ENCODE data around the gene ABHD2. TPM values are rescaled to one million over a fixed set of nuclear protein-coding genes. Genes with fewer than 3 reads are reported as not detected.
"Not testable (repeated sequence)": the region's sequence is repeated elsewhere in the genome, so short reads cannot be mapped to it uniquely, and the experiment has no call there.

The ABHD2 gene
- total RNA-seq, 1 donor: 115 TPM

- Histone ChIP-seq H3K4me3 (ENCODE audit: insufficient read depth, low read length) (no peak overlapping the region), H3K27me3 (ENCODE audit: insufficient read depth, low read length) (no peaks in the 10 kb centered on the region), H3K36me3 (ENCODE audit: insufficient read depth, low read length) (peaks cover 23% of the 10 kb centered on the region), H3K4me1 (ENCODE audit: insufficient read depth, low read length) (peaks cover 34% of the 10 kb centered on the region), H3K27ac (ENCODE audit: low read depth, low read length) (no peak overlapping the region), H3K9me3 (ENCODE audit: low read depth, low read length) (no peaks in the 10 kb centered on the region), H3K4me2 (ENCODE audit: insufficient read depth, low read length) (no peak overlapping the region), H2AFZ (ENCODE audit: low read length) (no peak overlapping the region), H3K79me2 (ENCODE audit: insufficient read depth, low read length) (peaks cover 56% of the 10 kb centered on the region), H4K20me1 (ENCODE audit: insufficient read depth, low read length) (peaks cover 9% of the 10 kb centered on the region)
- DNase-seq (ENCODE audit: insufficient read length, low spot score, missing footprints): no peak
- no peak for TF ChIP-seq CTCF (IDR thresholded peaks at IDR 0.05; ENCODE audit: extremely low read depth, low read depth, low read length)
These were observed 52.3 kb downstream of the ABHD2 start for GRCh38 chr15:89140595-89140994.

- H3K4me1 ChIP-seq (ENCODE audit: insufficient read depth, low read length): peaks cover 34% of the 10 kb centered on the region
- peaks cover 11% of the 10 kb centered on the region for H4K20me1 ChIP-seq (ENCODE audit: insufficient read depth, low read length)
- peaks cover 23% of the 10 kb centered on the region for H3K36me3 ChIP-seq (ENCODE audit: insufficient read depth, low read length)
- not testable (repeated sequence) for H3K4me2 ChIP-seq (ENCODE audit: insufficient read depth, low read length); H3K4me3 ChIP-seq (ENCODE audit: insufficient read depth, low read length); H3K27ac ChIP-seq (ENCODE audit: low read depth, low read length); H3K27me3 ChIP-seq (ENCODE audit: insufficient read depth, low read length); H3K9me3 ChIP-seq (ENCODE audit: low read depth, low read length); DNase-seq (ENCODE audit: insufficient read length, low spot score, missing footprints); H2AFZ ChIP-seq (ENCODE audit: low read length)
- peaks cover 61% of the 10 kb centered on the region for H3K79me2 ChIP-seq (ENCODE audit: insufficient read depth, low read length)
These were observed 52.9 kb downstream of the ABHD2 start for GRCh38 chr15:89141159-89141558.

GRCh38 chr15:89141885-89142284 lies 53.6 kb downstream of the ABHD2 start:
- Histone ChIP-seq H3K79me2 (ENCODE audit: insufficient read depth, low read length) (peaks cover 58% of the 10 kb centered on the region), H3K4me2 (ENCODE audit: insufficient read depth, low read length) (no peak overlapping the region), H4K20me1 (ENCODE audit: insufficient read depth, low read length) (peaks cover 11% of the 10 kb centered on the region), H3K36me3 (ENCODE audit: insufficient read depth, low read length) (peaks cover 20% of the 10 kb centered on the region), H2AFZ (ENCODE audit: low read length) (no peak overlapping the region), H3K4me3 (ENCODE audit: insufficient read depth, low read length) (no peak overlapping the region), H3K4me1 (ENCODE audit: insufficient read depth, low read length) (peaks cover 34% of the 10 kb centered on the region), H3K27ac (ENCODE audit: low read depth, low read length) (peak overlapping the region; percentile 11), H3K9me3 (ENCODE audit: low read depth, low read length) (no peaks in the 10 kb centered on the region), H3K27me3 (ENCODE audit: insufficient read depth, low read length) (no peaks in the 10 kb centered on the region)
- TF ChIP-seq CTCF (IDR thresholded peaks at IDR 0.05; ENCODE audit: extremely low read depth, low read depth, low read length): no peak
- DNase-seq (ENCODE audit: insufficient read length, low spot score, missing footprints): no peak

GRCh38 chr15:89142423-89142822 lies 54.2 kb downstream of the ABHD2 start:
- Histone ChIP-seq H3K4me3 (ENCODE audit: insufficient read depth, low read length) (no peak overlapping the region), H2AFZ (ENCODE audit: low read length) (no peak overlapping the region), H3K4me2 (ENCODE audit: insufficient read depth, low read length) (no peak overlapping the region), H3K27me3 (ENCODE audit: insufficient read depth, low read length) (no peaks in the 10 kb centered on the region), H3K36me3 (ENCODE audit: insufficient read depth, low read length) (peaks cover 20% of the 10 kb centered on the region), H4K20me1 (ENCODE audit: insufficient read depth, low read length) (peaks cover 11% of the 10 kb centered on the region), H3K79me2 (ENCODE audit: insufficient read depth, low read length) (peaks cover 54% of the 10 kb centered on the region), H3K4me1 (ENCODE audit: insufficient read depth, low read length) (peaks cover 32% of the 10 kb centered on the region), H3K9me3 (ENCODE audit: low read depth, low read length) (no peaks in the 10 kb centered on the region), H3K27ac (ENCODE audit: low read depth, low read length) (no peak overlapping the region)
- no peak for DNase-seq (ENCODE audit: insufficient read length, low spot score, missing footprints)
- TF ChIP-seq CTCF (IDR thresholded peaks at IDR 0.05; ENCODE audit: extremely low read depth, low read depth, low read length): no peak
